Activated T-helper 2 cell treated with anti-CD3 and anti-CD28 coated beads, Interferon-gamma antibody, Interleukin-2, Interleukin-4, amounts not matched to agents 10 μg/mL and 5 μg/mL and 100 μg/mL, durations not matched to agents 14 hours and 24 hours and 36 hours (primary cell): ENCODE results near the gene TAS2R41. TPM values are rescaled to one million over a fixed set of nuclear protein-coding genes. Genes with fewer than 3 reads are reported as not detected.
"Not testable (repeated sequence)": the region's sequence is repeated elsewhere in the genome, so short reads cannot be mapped to it uniquely, and the experiment has no call there.

Experiments
- DNase-seq: peaks from one replicate; pipeline ENCODE4 v3.0.0; 2021; ENCODE audit warnings: low spot score
- H3K27ac Mint-ChIP-seq: one replicate; pipeline ENCODE4 v1.8.0; 2021; ENCODE audit warnings: mixed read lengths
- H3K27me3 Mint-ChIP-seq: one replicate; pipeline ENCODE4 v1.8.0; 2021; ENCODE audit warnings: low read depth, mixed read lengths
- H3K36me3 Mint-ChIP-seq: one replicate; pipeline ENCODE4 v1.8.0; 2021; ENCODE audit warnings: low read depth, mixed read lengths
- H3K4me1 Mint-ChIP-seq: one replicate; pipeline ENCODE4 v1.8.0; 2021; ENCODE audit warnings: low read depth, mixed read lengths
- H3K4me3 Mint-ChIP-seq: one replicate; pipeline ENCODE4 v1.8.0; 2021; ENCODE audit warnings: low read depth, mild to moderate bottlenecking, moderate library complexity, mixed read lengths
- H3K9me3 Mint-ChIP-seq: one replicate; pipeline ENCODE4 v1.8.0; 2021; ENCODE audit warnings: mixed read lengths
- intact Hi-C: fragments of 100-400 bp; cut with micrococcal nuclease; formaldehyde crosslinking; loops from one replicate; pipeline ENCODE4 v1.15.1; 2023
- total RNA-seq: library from RNA; stranded (reverse); gene quantifications from 2 replicates; pipeline ENCODE4 v1.2.3, GENCODE V29; 2022

Gene TAS2R41
- total RNA-seq, 1 donor from 2014 or later = not detected

DNA sequence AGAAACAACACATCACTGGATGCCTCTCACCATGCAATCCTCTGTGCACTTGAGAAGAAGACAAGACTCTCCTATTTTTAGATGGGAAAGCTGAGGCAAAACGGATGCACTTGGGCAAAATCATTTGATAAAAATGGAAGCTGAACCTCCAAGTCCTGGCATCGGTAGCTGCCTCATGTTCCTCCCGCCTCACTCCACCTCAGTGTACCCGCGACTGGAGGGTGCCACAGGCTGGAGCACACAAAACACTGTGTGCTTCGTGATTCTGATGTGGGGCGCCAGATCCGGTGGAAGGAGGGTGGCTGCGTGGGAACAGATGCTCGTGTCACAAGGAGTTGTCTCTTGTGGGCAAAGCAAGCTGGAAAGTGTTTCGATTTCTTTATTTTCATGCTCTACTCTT lies 41.3 kb downstream of the TAS2R41 start:
- no peak overlapping the region for H3K4me3 Mint-ChIP-seq
- intact Hi-C loops = no loop called here
- H3K9me3 Mint-ChIP-seq = no peaks in the 10 kb centered on the region
- H3K4me1 Mint-ChIP-seq = peaks cover 12% of the 10 kb centered on the region
- H3K27ac Mint-ChIP-seq = no peak overlapping the region
- H3K27me3 Mint-ChIP-seq = no peaks in the 10 kb centered on the region
- no peak for DNase-seq
- H3K36me3 Mint-ChIP-seq = no peaks in the 10 kb centered on the region

DNA sequence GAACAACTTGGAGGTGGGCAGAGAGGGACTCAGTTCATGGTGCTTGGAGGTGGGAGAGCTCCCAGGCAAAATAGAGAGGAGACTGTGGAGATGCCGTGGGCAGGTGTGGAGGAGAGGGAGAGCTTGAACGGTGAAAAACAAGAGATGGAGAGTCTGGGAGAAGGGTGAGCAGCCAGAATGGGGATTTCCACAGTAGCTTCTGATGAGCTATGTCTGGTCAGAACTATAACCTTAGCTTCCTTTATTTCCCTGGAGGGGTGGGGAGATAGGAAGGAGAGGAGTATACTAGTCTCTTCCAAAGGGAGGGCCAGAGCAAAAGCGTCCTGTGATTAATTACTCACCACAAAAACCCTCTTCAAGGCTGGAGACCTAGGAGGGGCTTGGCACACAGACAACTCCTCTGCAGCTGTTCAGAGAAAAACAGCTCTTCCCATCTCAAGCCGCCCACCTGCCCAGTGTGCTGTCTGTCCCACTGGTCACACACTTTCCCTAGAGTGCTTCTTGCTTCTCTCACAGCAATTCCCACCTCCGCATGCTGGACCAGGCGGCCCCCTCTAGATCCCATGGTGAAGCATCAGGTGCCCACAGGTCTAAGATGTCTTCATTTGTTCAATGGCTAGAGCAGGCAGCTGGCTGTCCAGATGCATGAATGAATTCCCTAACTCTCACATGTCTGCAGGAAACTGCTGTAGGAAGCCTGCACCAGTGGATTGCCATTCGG lies 41.9 kb downstream of the TAS2R41 start:
- Mint-ChIP-seq H3K36me3 (no peaks in the 10 kb centered on the region), H3K27ac (no peak overlapping the region), H3K27me3 (no peaks in the 10 kb centered on the region), H3K4me1 (peaks cover 12% of the 10 kb centered on the region), H3K9me3 (no peaks in the 10 kb centered on the region), H3K4me3 (no peak overlapping the region)
- DNase-seq = no peak
- intact Hi-C loops = no loop called here

DNA sequence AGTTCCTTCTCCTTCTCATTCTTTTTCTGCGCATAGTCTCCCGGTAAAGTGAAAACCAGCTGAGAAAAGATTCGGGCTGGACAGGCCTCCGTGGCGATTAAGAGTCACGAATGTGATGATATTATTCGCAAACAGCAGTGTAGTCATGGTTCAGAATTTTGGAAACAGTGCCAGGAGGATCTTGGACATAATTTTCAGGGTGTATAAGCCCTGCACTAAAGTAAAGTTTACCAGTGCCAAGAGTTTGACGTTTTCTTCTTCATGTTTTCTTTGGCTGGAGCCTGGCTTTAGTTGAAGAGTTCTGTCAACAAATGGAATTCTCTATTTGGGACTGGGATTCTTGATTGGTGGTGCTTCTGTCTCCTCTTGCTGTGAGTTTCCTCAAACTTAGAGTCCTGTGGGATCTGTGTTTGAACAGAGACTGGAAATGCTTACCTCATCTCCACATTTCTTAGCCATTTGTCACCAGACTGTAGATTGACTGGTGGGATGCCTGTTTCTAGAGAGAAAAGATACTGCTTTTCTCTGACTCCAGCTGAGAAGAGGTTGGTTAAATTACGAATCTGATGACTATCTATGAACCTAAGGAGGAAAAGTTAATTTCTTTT lies 44.7 kb downstream of the TAS2R41 start:
- H3K9me3 Mint-ChIP-seq, DNase-seq, intact Hi-C loops, H3K4me3 Mint-ChIP-seq, H3K36me3 Mint-ChIP-seq, H3K27ac Mint-ChIP-seq, H3K27me3 Mint-ChIP-seq, H3K4me1 Mint-ChIP-seq: not testable (repeated sequence)

Other genes starting within 250 kb of the TAS2R41 start
- gene GSTK1, start 214.4 kb upstream of the TAS2R41 start, total RNA-seq = 166 and 168 TPM in 2 replicates
- 0.75 and 1.1 TPM in 2 replicates for gene TMEM139, start 192.9 kb upstream of the TAS2R41 start, total RNA-seq
- 116 and 122 TPM in 2 replicates for gene CASP2, start 189.5 kb upstream of the TAS2R41 start, total RNA-seq
- not detected in 2 replicates for gene CLCN1, start 161.8 kb upstream of the TAS2R41 start, total RNA-seq
- 1.3 and 2.0 TPM in 2 replicates for gene FAM131B, start 115.2 kb upstream of the TAS2R41 start, total RNA-seq
- gene ZYX, start 96.5 kb upstream of the TAS2R41 start, total RNA-seq = 114 and 115 TPM in 2 replicates
- 0.07 and 0.34 TPM in 2 replicates for gene EPHA1, start 69.0 kb upstream of the TAS2R41 start, total RNA-seq
- not detected in 2 replicates for gene TAS2R60, start 34.4 kb upstream of the TAS2R41 start, total RNA-seq
- 1.5 and 2.4 TPM in 2 replicates for gene CTAGE15, start 93.9 kb downstream of the TAS2R41 start, total RNA-seq
- gene TCAF2, start 143.1 kb downstream of the TAS2R41 start, total RNA-seq = 37.0 and 38.6 TPM in 2 replicates